GM10248 (cell line): ENCODE results near the gene DNMT3A.

ENCODE experiments used
- CTCF ChIA-PET: fragments of 300-600 bp; sonication (Branson Sonifier 250); formaldehyde crosslinking; extraction: SDS; loops from one replicate; lab custom pipeline; 2021; ENCODE audit warnings: antibody characterized with exemption; lab: Yijun Ruan, JAX
- POLR2A ChIA-PET: fragments of 350-650 bp; sonication (Branson Sonifier 250); formaldehyde crosslinking; extraction: SDS; loops from one replicate; lab custom pipeline; 2020; ENCODE audit warnings: antibody characterized with exemption; lab: Yijun Ruan, JAX
- DNase-seq: peaks from one replicate; pipeline ENCODE4 v3.0.0; 2012; ENCODE audit errors: extremely low spot score
- TF ChIP-seq, protein P1 (sequence below): IDR thresholded peaks from 2 replicates; pipeline ENCODE4 v1.5.1; 2012; ENCODE audit warnings: mild to moderate bottlenecking, low read depth; ENCODE audit errors: extremely low read depth, missing control alignments, control extremely low read depth

Gene DNMT3A

DNA sequence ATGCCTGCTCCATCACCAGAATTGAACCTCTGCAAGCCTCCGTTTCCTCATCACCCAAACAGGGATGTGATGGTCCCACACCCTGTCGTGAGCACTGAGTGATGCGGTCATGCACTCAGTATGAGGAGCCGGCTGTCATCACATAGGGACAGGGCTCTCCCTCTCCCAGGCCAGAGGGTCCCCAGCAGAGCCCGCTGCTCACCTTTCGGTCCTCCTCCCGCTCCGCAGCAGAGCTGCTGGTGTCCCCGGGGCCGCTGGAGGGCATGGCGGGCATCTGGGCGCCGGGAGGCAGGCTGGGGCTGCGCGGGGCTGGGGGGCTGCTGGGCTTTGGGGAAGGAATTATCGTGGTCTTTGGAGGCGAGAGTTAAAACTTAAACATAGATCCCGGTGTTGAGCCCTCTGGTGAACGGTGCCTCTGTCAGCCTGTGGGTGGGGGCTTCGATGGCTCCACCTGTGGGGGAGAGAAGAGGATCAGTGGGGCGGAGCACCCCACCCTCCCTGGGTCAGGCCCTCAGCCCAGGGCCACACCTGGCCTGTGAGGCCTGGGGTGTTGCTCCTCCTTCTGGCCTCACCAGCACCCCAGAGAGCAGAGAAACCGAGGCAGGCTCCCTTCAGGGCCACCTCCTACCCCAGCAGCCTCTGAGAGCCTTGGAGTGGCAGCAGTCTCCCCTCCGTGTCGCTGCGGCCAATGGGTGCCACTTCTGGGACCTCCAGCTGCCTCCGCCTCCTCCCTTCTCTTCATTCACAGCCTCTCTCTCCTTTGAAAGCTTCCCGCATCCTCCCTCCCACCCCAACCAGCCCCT, 27.8 kb downstream of the DNMT3A start:
- TF ChIP-seq, protein P1, sequence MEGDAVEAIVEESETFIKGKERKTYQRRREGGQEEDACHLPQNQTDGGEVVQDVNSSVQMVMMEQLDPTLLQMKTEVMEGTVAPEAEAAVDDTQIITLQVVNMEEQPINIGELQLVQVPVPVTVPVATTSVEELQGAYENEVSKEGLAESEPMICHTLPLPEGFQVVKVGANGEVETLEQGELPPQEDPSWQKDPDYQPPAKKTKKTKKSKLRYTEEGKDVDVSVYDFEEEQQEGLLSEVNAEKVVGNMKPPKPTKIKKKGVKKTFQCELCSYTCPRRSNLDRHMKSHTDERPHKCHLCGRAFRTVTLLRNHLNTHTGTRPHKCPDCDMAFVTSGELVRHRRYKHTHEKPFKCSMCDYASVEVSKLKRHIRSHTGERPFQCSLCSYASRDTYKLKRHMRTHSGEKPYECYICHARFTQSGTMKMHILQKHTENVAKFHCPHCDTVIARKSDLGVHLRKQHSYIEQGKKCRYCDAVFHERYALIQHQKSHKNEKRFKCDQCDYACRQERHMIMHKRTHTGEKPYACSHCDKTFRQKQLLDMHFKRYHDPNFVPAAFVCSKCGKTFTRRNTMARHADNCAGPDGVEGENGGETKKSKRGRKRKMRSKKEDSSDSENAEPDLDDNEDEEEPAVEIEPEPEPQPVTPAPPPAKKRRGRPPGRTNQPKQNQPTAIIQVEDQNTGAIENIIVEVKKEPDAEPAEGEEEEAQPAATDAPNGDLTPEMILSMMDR = no peak
- POLR2A ChIA-PET = interaction anchor here (0.9 to 1.3 kb wide), 3 partner anchors 9 to 12 kb away, joined by 3 read pairs; no protein-coding TSS in a partner anchor
- CTCF ChIA-PET = interaction anchor here (0.7 to 3.0 kb wide), 9 partner anchors 10 to 350 kb away, joined by 3 to 14 read pairs (median 4); no protein-coding TSS in a partner anchor
- DNase-seq = no peak

DNA sequence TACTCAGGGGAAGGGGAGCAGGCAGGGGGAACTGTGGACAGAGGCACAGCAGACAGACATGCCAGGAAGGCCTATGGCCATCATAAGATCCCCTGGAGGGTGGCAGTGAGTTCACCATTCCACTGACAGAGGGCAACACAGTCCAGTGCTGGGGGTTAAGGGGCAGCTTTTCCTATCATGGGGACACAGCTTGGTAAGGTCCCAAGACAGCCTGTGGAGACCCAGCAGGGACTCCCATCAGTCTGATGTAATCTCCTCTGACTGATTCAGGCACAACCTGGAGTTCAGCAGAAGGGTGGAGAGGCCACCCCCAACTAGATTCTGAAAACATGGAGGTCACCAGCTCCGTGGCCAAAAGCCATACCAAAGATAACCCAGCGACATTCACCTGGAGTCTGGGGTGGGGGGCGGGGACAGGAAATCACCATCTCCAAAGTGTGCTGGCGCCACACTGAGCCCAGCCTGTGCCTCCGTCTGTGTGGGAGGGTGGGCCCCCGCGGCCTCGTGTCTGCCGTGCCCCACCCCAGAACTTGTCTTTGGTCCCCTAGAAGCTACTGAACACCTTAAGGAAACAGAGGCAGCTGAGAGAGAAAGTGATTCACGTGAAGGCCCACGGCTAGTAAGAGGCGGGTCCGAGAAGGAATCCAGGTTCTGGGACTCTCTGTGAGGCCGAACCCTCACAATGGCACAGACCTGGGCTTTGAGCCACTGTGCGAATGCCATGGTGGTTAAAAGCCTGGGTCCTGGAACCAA, 28.6 kb downstream of the DNMT3A start:
- POLR2A ChIA-PET = no interaction called here
- DNase-seq = no peak
- TF ChIP-seq, protein P1 = no peak
- CTCF ChIA-PET = interaction anchor here (0.9 to 1.4 kb wide), 5 partner anchors 10 to 351 kb away, joined by 3 to 5 read pairs (median 4); no protein-coding TSS in a partner anchor

DNA sequence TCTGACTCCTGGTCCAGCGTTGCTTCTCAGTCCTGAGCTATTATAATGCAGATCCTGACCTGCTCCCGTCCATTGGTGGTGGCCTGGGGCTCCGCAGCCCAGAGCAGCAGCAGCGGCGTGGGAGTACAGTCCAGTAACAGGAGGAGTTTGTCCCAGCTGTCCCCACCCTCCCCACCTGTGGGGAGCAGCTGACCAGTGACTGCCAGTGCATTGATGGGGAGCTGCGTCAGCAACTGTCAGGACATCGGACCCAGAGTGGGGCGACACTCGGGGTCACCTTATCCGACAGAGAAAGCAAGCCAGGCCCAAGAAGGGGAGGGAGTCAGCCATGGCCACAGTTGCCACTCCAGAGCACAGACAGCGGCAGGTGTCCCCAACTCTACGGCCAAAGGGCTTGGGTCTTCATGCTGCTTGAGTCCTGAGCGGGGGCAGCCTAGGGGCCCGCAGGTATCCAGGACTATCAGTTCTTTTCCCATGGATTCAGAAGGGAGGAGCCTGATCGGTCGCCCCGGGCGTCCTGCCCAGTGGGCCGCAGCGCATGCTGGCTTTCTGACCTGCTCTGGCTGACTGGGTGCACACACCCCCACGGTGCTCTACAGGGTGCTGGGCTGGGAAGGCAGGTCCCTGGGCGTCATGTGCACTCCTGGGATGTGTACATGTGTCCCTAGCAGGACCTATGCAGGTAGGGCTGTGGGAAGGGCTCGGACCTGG, 29.7 kb downstream of the DNMT3A start:
- CTCF ChIA-PET = interaction anchor here (0.9 to 3.0 kb wide), 3 partner anchors 11 to 50 kb away, joined by 3 to 7 read pairs (median 4); no protein-coding TSS in a partner anchor
- no peak for DNase-seq

DNA sequence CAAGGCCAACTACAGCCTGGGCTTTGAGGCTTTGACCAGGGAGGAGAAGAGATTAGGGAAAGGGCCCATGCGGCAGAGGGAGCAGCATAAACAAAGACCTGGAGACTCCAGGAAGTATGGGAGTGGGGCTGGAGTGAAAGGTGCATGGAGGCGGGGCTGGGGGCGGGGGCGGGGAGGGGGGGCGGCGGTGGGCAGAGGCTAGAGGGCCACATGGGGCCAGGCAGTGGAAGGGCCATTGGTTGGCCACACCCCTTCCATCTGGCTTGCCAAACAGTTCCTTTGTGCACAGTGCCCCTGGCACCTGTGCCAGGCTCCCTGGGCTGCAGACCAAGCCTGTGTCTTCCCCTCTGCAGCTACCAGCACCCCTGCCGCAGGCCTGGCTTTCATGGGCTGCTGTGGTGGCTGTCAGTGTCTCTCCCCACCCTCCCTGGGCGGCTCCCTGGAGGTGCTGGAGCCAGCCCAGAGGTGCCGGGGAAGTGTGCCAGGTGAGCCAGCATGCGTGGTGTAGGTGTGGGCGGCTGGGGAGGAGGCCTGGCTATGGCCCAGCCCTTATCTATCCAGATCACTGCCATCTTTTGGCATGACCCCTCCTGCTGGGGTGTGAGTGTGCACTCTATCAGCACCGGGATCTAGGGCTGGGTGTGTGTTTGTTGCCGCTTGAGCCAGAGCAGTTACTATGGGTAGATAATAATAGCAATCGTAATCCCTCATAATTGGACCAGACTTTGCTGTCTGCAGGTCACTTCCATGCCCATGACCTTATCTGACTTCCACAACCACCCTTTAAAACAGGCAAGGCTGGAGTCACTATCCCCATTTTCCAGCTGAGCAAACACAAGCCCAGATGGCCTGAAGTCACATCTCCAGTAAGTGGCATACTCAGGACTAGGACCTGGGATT, 30.5 kb downstream of the DNMT3A start:
- TF ChIP-seq, protein P1 = no peak
- POLR2A ChIA-PET = no interaction called here
- DNase-seq = no peak
- CTCF ChIA-PET = interaction anchor here (1.4 to 3.0 kb wide), 3 partner anchors 10 to 51 kb away, joined by 4 to 9 read pairs (median 7); no protein-coding TSS in a partner anchor

More for the DNA sequence above, 29.7 kb downstream of the DNMT3A start:
- POLR2A ChIA-PET = interaction anchor here (0.8 kb wide), 1 partner anchor 16 kb away, joined by 3 read pairs; no protein-coding TSS in a partner anchor
- TF ChIP-seq, protein P1 = no peak

DNA sequence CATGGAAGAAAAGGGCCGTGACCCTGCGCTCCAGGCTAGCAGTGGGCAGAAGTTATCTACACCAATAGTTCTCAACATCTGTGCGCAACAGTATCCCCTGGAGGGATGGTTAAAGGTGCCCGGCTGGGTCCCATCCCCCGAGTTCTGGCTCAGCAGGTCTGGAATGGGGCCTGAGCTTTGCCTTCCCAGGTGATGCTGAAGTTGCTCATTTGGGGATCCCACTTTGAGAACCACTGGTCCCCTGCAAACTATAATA, 31.1 kb downstream of the DNMT3A start:
- no peak for DNase-seq
- POLR2A ChIA-PET = interaction anchor here (0.5 kb wide), 1 partner anchor 21 kb away, joined by 3 read pairs; no protein-coding TSS in a partner anchor
- CTCF ChIA-PET = interaction anchor here (0.7 to 3.0 kb wide), 5 partner anchors 10 to 256 kb away, joined by 3 to 9 read pairs (median 4); no protein-coding TSS in a partner anchor
- TF ChIP-seq, protein P1 = no peak
